HG02642 (cell line): ENCODE measurements around the gene NLK.
"Not testable (repeated sequence)": the region's sequence is repeated elsewhere in the genome, so short reads cannot be mapped to it uniquely, and the experiment has no call there.

ENCODE experiments used
- ATAC-seq: cut with Tn5 transposase; IDR thresholded peaks from one replicate; pipeline ENCODE4 v1.9.1; 2021; ENCODE audit warnings: mild to moderate bottlenecking; ENCODE audit not compliant: unreplicated experiment, poor library complexity

The NLK gene

DNA sequence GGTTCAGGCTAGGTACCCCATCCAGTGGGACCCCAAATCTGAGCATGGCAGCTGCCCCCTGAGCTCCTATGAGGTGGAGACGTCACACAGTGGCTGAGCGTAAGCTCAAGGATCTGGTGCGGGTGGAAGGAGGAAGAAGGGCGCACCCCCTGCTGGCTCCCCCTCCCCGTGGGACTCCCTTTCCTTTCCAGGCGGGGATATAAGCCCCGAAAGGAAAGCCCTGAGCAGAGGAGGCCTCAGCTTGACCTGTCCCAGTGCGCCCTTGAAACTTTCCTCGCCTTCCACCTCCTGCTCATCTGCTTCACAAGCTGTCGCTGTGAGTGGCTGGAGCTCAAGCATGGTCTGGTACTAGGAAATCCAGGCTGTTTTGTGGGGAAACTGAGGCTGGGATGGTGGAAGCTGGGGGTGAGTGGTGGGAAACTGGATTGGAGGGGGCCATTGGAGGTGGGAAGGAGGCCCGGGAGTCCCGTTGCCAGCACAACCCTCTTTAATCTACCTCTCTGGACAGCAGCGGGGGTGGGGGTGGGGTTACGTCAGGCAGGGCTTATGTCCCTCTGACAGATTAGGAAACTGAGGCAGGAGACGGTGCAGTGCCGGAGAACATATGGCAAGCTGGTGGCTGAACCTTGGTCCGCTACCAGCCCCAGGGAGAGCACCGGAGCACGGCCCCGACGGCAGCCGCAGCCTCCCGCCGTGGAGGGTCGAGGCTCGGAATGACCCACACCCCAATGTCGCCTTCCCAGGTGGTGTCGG lies 184.3 kb downstream of the NLK start:
- no peak for ATAC-seq

GRCh38 chr17:28227316-28228108 lies 185.0 kb downstream of the NLK start:
- ATAC-seq: no peak

DNA sequence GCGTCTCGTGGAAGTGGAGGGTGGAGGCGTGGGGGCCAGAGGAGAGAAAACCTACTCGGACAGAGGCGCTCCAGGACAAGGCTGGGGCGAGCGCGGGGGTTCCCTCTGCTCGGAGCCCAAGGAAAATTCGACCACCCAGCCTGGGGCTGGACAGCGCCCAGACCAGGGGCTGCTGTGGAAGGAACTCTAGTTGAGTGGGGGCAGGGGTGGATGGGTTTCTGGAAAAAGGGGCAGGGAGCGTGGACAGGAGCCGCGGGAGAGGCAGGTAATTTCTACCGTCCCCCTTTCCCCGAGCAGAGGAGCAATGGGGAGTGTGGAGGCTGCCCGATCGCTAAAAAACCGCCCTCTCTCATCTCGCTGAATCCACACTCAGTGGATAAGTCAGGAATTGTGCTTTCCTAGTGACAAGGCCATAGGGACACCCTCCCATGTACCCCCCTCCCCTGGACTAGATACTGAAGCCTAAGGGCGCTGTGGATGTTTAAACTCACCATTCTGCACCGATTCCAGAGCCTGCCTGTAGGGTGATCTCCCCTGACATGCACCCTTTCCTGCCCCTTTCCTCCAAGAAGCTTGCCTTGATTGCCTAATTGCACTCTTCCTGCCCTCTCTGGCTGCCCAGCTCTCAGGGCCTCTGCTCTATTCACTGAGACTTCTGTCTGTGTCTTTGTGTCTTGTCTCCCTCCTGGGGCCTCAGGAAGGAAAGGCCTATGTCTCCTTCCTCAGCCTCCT lies 185.8 kb downstream of the NLK start:
- no peak for ATAC-seq

GRCh38 chr17:28228986-28229729 lies 186.7 kb downstream of the NLK start:
- no peak for ATAC-seq

- no peak for ATAC-seq
These were observed 187.5 kb downstream of the NLK start for GRCh38 chr17:28230011-28230410.

- ATAC-seq: not testable (repeated sequence)
These were observed 188.1 kb downstream of the NLK start for GRCh38 chr17:28230607-28231006.

DNA sequence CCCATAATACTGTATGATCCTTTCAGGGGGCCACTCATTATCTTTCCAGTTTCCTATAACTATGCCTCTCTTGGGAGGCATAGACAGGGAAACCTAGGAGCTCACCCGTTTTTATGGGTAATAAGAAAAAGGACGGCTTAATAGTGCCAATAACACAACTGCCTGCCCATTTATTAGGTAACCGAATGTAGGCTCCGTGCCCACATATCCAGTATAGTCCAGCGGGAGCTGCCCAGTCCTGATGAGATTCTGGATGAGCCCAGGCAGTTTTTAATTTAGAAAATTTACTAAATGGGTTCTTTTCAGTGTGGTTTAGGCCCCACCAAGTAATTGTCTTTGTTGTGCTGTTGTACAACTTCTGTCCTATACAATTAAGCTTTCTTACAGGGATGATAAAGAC lies 189.1 kb downstream of the NLK start:
- ATAC-seq: not testable (repeated sequence)

DNA sequence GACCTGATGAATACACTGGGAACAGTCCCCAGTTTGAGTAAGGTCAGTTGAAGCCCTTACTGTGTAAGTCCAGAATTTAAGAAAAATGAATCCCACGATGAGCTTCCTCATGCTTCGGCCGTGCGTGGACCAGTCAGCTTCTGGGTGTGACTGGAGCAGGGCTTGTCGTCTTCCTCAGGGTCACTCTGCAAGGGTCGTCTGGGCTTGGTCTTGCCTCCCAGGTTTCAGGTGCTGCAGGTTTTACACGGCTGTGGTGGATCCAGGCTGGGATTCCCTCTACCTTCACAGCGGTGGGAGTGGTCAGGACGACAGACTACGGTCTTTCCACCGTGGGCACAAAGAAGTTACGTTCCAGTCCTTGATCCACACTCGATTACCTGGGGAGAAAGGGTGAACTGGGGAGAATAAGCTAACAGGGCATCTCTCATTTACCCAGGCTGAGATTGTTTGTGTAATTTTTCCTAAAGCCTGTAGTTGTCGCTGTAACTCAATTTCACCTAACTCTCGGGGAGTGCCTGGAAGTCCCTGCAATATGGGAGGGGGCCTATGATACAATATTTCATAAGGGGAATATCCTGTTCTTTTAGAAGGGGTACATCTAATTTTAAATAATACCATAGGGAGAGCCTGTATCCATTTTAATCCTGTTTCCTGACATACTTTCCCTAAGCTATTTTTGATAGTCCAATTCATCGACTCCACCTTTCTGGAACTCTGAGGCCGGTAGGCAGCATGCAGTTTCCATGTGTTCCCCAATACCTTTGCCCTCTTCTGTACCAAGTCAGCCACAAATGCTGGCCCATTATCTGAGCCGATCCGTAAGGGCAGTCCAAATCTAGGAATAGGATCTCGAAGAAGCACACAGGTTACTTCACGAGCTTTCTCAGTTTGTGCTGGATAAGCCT lies 190.7 kb downstream of the NLK start:
- not testable (repeated sequence) for ATAC-seq

DNA sequence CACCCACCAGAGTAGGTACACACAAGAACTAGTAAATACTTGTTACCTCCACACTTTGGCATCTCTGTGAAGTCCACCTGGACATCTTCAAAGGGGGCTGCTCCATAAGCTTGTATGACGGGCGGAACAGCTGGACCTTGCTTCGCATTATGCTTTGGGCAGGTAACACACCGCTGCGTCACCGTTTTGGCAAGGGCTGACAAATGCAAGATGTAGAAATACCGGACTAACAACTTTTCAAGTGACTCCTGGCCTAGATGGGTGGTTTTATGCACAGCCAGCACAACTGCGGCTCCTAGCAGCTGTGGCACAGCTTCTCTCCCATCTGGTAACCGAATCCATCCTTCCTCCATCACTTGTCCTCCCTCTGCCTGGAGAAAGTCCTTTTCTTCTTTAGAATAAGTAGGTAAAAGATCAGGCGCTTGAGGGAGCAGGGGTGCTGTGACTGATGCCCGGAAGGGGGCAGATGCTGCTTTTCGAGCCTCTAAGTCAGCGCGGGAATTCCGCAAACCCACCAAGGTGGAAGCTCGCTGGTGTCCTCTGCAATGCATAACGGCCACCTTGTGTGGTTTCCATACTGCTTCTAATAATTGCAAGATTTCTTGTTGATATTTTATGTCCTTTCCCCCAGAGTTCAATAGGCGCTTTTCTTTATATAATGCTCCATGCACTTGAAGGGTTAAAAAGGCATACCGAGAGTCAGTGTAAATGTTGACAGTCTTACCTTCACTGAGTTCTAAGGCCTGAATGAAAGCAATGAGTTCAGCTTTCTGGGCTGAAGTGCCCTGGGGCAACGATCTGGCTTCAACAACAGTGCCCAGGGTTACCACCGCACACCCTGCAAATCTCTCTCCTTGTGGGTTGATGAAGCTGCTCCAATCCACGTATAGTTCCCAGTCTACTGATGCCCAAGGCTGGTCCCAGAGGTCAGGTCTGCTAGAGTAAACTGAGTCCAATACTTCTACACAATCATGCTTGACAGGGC lies 191.7 kb downstream of the NLK start:
- not testable (repeated sequence) for ATAC-seq

- not testable (repeated sequence) for ATAC-seq
These were observed 192.7 kb downstream of the NLK start for GRCh38 chr17:28235066-28235700.

DNA sequence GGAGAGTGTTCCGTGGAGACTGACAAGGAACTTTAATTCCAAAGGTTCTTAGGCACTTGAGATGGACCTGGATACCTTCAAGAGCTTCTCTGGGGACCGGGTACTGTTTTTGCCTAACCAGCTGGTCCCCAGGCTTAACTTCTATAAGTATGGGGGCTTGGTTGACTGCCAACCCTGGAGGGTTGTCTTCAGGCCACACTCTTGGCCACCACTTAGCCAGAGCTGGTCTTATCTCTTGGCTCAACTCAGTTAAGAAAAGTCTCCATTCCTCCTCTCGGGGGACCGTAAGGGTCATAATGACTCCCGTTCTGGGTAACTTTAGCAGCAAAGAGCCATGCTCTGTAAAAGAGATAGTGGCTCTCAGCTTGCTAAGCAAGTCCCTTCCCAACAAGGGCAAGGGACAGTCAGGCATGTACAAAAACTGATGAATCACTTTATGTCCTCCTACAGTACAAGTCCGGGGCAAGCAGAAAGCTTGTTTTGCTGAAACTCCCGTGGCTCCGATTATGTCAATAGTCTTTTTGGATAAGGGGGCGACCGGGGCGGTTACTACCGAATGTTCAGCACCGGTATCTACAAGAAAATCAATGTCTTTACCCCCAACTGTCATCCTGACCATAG lies 193.7 kb downstream of the NLK start:
- not testable (repeated sequence) for ATAC-seq

DNA sequence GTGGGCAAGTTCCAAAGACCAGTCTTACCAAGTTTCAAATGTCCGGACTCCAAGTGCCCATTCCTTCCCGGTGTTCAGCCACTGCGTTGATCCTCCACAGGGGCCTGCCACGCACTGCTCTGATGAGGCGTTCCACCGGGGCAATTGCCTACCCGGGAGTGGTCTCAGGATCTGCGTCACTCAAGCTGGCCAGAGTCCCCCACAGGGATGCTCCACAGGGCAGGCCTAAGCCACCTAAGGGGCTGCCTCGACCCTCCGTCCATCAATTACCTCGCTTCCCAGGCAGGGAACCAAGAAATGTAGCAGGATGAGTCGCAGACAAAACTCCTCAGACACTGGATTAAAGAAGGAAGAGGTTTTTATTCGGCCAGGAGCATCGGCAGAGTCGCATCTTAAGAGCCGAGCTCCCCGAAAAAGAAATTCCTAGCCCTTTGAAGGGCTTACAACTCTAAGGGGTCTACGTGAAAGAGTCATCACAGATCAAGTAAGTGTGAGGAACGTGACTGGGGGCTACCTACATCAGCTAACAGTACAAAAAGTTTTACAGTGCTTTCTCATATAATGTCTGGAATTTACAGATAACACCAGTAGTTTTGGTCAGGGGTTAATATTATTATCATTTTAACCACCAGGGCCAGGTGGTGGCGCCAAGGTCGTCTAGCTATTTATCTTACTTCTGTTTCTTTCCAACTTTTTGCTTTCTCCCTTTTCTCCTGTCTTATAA lies 196.2 kb downstream of the NLK start:
- not testable (repeated sequence) for ATAC-seq

GRCh38 chr17:28239271-28239624 lies 196.8 kb downstream of the NLK start:
- no peak for ATAC-seq

- ATAC-seq: no peak
These were observed 198.3 kb downstream of the NLK start for GRCh38 chr17:28240688-28241340.

GRCh38 chr17:28242791-28243190 lies 200.3 kb downstream of the NLK start:
- no peak for ATAC-seq

- not testable (repeated sequence) for ATAC-seq
These were observed 200.8 kb downstream of the NLK start for GRCh38 chr17:28243268-28243667.
